Activated naive CD4-positive, alpha-beta T cell treated with anti-CD3 and anti-CD28 coated beads, Interleukin-2, amount 50 U/mL, for 16 hours (primary cell): ENCODE data around the gene SLC35A4.

Experiments used
- DNase-seq: peaks from one replicate; pipeline ENCODE4 v3.0.0-alpha.2; 2020

Gene SLC35A4, protein sequence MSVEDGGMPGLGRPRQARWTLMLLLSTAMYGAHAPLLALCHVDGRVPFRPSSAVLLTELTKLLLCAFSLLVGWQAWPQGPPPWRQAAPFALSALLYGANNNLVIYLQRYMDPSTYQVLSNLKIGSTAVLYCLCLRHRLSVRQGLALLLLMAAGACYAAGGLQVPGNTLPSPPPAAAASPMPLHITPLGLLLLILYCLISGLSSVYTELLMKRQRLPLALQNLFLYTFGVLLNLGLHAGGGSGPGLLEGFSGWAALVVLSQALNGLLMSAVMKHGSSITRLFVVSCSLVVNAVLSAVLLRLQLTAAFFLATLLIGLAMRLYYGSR

DNA sequence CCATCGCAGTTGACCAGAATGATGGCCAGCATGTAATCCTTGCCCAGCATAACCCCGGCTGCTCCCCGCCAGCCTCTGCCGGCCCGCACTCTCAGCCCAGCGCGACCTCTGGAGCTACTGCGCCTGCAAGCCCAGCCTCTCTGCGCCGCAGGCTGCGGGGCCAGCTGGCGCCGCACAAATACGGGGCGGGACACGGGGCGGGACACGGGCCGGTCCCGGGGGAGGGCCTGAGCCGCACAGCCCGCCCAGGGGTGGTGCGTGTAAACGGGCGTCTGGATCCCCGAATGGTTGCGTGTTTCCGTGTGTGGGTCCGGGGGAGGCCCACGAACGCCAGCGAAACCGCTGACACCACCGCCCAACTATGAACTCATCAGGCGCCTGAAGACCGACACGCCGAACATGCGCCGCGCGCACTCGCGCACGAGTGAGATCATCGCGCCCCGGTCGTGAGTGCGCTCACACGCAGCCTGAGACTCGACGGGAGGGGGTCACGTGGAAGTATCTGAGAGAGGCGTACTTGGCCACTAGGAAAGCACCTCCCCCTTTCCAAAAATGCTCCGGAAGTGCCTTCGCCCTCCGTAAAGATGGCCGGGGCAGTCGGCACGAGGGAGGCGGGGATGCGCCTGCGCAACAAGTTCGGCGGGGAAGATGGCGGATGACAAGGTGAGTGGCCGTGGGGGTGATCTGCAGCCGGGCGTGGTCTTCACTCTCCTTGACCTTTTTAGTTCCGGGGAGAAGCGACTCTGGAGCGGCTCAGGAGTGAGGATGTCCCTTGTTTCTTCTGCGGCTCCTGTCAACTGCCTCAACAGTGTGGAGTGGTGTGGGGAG is at the start of gene SLC35A4, which contains the start of gene APBB3:
SLC35A4 (plus strand) TSS at position 633 of the 828 bp plus-strand sequence. CDS start 2,342 bp downstream, outside the sequence.
APBB3 (minus strand) TSS at position 403 of the 828 bp plus-strand sequence; CDS start at position 50, 353 bp downstream.
- DNase-seq = peak; percentile 96

DNA sequence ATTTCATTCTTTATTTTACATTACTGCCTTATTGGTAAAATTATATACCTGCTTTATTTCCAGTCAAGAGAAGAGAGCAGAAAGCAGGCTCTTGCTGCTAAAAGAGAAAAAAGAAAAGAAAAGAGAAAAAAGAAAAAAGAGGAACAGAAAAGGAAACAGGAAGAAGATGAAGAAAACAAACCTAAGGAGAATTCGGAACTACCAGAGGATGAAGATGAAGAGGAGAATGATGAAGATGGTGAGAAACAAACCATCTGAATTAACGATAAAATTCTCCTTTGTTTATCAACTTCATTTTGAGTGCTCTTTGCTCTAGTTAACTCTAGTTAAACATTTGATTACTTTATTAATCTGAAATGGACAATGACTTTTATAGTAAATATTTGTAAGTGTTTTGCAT is 40.6 kb upstream of the SLC35A4 start:
- DNase-seq = no peak

DNA sequence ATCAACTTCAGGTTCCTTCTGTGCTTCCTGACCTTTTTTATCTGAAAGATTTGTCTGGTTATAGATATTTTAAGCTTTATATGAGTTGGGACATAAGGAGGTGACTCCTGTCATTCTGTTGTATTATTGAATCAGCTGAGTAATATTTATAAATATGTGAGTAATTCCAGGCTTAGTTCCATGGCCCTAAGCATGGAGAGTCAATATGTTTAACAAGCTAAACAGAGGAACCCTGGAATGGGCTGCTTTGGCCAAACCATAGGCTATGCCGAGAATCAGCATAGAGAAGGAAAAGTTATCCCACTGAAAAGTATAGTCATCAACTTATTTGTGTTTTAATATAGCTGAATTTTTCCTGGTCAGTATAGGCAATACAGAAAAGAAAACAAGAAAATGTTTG is 24.4 kb upstream of the SLC35A4 start:
- no peak for DNase-seq

DNA sequence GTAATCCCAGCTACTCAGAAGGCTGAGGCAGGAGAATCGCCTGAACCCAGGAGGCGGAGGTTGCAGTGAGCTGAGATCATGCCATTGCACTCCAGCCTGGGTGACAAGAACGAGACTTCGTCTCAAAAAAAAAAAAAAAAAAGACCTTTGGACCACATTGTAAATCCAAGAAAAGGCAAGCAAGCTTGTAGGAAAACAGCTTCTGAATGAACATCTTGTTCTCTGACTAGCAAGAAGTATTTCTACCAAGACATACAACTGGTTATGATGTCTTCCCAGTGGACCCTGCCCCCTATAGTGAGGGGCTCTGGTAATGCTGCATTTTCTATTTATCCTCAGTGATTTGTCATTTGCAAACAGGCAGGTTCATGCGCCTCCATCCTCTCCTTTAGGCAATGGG is 21.7 kb upstream of the SLC35A4 start:
- no peak for DNase-seq

DNA sequence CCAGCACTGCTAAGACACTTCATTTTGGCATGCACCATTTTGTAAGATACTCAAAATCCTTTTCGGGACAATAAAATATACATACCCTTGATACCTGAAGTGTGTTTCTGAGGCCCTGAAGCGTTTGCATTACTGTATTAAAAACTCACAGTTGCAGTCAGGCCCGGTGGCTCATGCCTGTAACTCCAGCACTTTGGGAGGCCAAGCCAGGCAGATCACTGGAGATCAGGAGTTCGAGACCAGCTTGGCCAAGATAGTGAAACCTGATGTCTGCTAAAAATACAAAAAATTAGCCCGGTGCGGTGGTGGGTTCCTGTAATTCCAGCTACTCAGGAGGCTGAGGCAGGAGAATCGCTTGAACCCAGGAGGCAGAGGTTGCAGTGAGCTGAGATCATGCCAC is 19.6 kb upstream of the SLC35A4 start:
- DNase-seq = no peak

DNA sequence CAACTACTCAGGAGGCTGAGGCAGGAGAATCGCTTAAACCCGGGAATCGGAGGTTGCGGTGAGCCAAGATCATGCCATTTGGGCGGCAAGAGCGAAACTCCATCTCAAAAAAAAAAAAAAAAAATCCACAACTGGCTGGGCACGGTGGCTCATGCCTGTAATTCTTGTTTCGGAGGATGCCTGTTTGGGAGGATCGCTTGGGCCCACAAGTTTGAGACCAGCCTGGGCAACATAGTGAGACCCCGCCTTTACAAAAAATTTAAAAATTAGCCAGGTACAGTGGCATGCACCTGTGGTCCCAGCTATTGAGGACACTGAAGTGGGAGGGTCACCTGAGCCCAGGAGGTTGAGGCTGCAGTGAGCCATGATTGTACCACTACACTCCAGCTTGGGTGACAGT is 19.0 kb upstream of the SLC35A4 start:
- DNase-seq = no peak

DNA sequence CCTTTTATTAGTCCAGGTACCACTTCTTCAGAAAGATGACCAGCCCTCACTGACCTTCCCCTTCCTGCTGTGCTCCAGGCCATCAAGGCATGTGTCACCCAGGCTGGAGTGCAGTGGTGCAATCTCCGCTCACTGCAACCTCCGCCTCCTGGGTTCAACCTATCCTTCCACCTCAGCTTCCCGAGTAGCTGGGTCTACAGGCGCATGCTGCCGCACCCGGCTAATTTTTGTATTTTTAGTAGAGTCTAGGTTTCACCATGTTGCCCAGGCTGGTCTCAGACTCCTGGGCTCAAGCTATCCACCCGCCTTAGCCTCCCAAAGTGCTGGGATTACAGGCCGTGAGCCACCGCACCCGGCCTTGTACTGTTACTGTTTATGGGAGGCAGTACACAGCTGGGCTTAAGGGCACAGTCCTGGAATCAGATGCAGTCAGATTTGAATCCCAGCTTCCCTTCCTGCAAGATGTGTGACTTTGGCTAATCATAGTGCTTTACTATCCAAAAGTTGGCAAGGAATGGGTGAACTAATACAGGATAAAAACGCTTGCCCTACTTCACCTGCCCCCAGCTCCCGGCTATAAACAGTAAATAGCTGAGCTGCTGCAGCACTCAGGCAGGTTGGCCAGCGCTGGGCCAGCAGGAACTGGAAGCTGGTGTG is 17.6 kb upstream of the SLC35A4 start:
- DNase-seq = no peak

DNA sequence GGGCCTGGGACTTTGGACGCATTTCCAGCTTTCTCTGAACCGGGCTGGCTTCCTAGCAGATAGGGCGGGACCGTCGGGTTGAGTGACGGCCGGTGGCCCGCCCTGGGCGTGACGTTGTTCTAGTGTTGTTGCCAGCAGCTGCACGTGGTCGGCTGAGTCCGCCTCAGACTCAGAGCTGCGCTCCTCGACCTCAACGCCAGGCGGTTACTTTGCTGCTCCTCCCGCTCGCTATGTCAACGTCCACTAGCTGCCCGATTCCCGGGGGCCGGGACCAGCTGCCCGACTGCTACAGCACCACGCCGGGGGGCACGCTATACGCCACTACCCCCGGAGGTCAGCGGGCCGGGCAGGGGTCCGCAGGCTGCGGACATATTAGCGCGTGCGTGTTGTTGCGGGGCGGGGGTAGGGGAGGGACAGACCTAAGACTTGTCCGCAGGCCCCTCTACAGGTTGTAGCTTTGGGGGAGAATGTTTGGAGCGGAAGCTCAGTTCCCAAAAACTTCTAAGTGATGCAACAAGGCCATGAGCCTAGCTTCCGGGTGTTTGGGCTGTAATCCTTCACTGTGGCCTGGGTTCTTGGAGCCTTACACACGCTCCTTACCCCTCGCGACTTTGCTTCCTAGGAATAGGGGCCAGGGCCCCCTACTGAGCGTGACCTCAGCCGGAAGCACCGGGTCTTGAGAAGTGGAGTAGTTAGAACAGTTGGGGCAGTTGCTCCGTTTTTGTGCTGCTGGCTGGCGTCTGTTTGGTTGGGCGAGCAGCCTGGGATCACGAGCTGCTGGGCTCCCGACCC is 16.9 kb upstream of the SLC35A4 start, which contains the start of gene EIF4EBP3:
EIF4EBP3 (plus strand) TSS at position 155 of the 792 bp plus-strand sequence; CDS start at position 231, 76 bp downstream.
- peak; percentile 89 for DNase-seq

DNA sequence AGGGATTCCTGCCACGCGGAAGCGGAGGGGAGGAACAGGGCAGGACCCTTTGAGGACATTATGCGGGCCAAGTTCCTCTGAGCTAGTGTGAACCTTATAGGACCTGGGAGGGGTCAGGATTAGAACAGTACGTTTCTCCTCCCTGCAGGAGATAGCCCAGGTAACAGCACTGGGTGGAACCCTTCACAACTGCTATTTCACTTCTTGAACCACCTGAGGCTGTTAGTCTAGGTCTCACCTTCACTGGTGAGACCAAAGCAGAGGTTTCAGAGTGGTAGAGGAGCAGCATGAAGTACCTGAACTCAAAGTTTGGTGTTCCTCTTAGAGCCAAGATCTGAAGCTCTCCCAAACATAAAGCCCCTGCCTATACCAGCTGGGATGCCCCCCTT is 16.3 kb upstream of the SLC35A4 start:
- no peak for DNase-seq

DNA sequence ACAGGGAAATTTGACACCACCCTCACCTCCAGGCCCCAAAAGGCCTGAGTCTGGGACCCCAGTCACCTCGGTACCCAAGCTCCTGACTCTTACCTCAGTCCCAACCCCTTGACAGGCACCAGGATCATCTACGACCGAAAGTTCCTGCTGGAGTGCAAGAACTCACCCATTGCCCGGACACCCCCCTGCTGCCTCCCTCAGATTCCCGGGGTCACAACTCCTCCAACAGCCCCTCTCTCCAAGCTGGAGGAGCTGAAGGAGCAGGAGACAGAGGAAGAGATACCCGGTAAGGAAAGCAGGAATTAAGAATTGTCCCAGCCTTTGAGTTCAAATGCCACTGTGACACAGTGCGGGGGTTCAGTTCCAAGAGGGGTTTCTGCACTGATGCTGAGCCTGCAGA is 15.8 kb upstream of the SLC35A4 start:
- DNase-seq = no peak

DNA sequence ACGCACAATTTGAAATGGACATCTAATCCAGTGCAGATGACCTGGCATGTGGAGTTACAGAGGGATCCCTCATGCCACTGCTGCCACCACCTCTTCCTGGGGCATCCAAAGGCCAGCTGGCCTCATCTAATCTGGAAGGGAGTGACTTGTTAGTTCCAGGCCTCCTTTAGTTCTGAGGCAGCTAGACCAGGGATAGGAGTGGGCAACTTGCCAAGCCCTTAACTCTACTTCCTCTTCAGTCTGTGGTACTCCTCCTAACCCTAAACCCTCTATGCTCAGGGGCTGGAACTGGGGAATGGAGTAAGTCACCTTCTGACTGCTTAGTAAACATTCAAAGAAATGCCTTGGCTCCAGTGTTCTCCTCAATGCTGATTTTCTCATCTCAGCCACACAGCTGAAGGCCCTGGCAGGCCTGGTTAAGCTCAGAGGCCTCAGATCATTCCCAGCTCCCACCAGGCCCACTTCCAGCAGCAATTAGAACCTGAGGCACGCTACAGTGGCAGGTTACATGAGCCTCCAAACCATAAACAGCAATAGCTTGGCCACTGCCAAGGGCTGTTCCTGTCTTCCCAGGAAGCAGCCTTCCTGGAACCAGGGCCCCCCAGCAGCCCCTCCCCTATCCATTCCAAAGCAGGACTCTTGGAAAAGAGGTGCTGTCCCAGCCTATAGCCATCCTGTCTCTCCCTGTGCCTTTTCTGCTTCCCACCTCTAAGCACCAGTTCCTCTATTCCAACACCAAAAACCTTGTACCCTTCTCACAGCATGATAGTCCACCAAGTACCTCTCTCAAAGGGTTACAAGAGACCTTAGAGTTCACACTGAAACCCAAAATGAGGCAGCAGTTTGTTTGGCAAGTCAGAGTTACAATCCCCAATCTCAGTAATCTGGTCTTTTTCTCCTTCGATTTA is 15.1 kb upstream of the SLC35A4 start:
- no peak for DNase-seq

DNA sequence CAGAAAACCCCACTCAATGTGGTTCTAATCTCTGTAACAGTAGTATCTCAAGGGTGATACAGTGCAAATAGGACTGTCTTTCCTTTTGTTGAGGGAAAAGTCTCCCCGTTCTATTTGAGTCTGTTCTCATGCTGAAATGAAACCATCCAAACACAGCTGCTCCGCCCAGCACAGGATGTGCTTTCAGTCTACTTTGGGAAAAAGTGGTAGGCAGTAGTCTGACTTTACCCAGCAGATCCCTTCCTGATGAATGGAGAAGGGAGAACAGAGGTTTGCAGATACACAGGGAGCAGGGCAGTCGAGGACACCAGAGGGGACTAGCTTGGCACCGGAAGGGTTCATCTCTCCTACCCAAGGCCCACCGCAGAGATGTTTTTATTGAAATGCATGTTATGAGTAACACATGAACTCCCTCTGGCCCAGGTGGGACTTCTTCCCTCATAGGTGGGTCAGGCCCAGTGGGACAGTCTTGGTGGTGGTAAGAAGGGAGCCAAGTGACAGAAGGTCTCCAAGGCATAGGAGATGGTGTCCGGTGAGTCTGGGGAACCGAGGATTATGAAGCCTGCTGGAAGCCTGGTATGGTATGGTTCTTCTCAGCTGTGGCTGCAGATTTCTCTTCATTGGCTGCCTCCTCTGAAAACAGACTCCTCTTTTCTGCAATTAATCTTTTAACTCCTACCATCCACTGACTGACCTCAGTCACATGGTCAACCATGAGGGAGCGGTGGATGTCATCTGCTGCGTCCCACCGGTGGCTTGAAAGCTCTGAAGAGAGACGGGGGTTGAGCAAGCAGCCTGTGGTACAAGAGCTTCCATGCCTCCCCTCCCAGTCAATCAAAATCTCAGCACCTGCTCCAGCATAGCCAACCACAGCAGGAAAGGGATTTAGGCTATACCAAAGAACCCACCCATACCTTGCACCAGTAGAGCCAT is 14.2 kb upstream of the SLC35A4 start:
- no peak for DNase-seq

DNA sequence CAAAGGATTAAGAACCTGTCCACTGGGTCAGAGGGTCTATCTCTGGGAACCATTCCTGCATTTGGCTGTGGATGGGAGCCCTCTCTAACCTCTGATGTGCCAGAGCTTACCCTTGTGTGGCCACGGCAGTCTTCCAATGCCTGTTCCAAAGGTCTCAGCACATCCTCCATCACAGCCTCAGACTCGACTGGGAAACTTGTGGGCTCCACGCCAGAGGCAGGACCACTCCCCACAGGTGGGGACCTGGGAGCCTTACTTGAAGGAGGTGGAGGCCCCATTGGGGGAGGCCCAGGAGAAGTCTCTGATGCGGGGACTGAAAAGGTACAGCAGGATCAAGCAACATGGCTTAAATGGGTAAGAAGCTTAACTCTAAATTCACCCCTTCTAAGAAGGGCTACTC is 12.8 kb upstream of the SLC35A4 start:
- DNase-seq = no peak

DNA sequence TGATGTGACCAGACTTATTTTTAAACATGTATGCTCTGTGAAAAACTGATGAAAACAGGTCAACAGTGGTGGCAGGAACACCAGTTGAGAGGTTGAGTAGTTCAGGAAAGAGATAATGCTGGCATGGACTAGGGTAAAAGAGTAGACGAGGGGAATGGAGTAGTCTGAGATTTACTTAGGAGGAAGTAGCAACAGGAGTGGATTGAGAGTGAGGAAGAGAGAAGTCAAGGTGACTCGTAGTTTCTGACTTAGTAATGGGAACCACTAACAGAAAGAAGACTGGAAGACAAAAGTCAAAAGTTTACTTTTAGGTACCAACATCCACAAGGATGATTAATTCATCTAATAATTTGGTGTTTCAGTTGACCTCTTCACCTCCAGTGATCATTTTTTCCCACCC is 11.0 kb upstream of the SLC35A4 start:
- DNase-seq = no peak

DNA sequence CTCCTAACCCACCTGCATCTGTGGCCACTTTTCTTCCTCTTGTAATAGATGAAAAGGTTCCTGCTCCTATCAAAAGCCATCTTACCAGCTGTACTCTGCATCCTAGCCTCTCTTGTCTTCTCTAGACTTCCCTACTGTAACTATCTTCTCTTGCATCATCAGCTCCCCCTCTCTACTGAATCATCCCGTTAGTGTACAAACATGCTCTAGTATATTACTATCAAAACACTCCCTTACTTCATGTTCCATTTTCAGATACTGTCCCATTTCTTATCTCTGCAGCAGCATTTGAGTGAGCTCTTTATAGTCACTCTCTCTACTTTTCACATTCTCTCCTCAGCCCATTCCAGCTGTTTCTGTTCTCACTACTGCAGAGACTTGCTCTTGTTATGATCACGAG is 10.2 kb upstream of the SLC35A4 start:
- no peak for DNase-seq

DNA sequence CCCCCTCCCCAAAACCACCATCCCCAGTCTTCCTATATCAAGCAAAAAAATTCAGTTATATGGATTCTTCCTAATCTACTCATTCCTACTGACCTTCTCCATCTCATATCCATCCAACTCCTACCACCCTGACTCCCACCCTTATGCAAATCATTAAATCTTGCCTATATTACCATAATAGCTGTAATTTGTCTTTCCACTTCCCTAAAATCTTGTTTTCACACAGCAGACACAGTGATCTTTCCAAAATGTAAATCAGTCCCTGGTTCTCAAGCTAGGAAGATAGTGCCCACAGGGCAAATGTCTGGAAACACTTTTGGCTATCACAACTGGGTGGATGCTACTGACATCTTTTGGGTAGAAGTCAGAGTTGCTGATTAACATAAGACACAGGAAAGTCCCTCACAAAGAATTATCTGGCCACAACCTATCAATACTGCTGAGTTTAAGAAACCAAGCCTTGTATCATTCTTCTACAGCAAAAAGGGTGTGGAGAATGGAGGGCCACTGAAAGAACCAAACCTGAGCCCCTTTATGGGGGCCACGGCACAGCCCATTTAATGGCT is 8.8 kb upstream of the SLC35A4 start:
- DNase-seq = no peak

DNA sequence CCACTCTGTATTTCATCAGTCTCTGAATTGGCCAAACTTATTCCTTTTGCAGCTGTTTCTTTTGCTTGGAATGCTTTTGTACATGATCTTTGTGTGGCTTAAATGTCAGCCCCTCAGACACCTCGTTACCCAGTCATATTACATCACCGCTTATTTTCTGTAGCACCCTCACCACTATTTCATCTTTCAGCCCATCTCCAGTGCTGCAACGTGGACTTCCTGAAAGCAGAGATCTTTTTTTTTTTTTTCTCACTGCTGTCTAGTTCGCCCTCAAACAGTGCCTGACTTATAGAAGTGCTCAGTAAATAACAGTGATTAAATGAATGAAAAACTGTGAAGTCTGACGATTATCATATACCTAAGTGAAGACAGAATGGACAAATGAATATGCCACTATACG is 8.2 kb upstream of the SLC35A4 start:
- no peak for DNase-seq

DNA sequence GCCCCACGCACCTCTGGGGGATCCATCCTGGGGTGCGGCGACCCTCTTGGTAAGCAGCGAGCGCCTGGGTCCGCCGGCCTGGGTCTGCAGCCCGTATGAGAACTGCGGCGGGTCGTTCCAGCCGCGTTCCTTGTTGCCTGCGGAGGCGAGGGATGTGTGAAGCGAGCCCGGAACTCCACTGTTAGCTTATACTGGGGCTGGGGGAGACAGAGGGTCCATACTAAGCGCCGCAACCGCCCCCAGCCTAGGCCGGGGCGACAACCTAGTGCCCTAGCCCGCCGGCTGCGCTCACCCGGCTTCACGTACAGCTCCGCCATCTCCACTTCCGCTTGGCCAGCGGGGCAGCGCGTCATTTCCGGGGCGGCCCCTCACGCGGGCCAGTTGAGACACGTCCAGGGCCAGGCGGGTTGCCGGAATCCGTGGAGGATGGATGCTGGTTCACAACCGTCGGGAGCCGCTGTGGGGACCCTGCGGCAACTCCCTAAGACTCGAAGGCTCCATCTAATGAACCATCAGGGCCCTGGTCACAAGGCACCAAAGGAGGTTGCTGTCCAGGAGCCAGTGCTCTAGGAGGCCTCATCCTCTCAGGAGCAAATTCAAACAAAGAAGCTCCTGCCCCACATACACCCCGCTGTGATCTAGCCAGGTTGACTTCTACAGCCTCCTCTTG is 7.4 kb upstream of the SLC35A4 start, which contains the start of gene SRA1:
SRA1 (minus strand) TSS at position 338 of the 670 bp plus-strand sequence; CDS start at position 317, 21 bp downstream.
- peak; percentile 82 for DNase-seq

DNA sequence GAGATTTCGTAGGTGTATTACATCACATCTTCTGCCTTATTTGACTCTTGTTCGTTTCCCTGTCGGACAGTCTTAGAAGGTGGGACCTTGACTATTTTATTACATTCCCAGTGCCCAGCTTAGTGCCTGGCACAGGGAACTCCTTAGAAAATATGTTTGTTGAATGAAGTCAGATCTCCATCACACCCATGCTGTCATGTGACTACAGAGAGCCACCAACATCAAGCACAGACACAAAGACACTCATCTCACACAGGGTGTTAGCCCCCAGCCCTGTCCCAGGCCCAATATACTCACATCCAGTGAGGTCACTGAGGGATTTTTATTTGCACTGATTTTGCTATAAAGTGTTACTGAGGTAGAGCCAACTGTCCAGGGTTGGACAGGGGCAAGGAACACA is 6.7 kb upstream of the SLC35A4 start:
- DNase-seq = no peak
